HCT116 (cell line): ENCODE results near the gene MSMO1.

Experiments used
- CTCF ChIP-seq, 3 experiments: fragments of 200-600 bp in 1 of 3; sonication (generic) in 1 of 3; IDR thresholded peaks in 2 of 3; conservative IDR thresholded peaks in 1 of 3; 2 replicates each; pipeline ENCODE4 v1.5.1; 2012 to 2017; ENCODE audit warnings: low read depth in 2 of 3, low read length in 2 of 3, antibody characterized with exemption in 1 of 3, borderline replicate concordance in 1 of 3, control low read depth in 1 of 3, mild to moderate bottlenecking in 1 of 3, mixed read lengths in 1 of 3, mixed run types in 1 of 3, moderate library complexity in 1 of 3; ENCODE audit not compliant: insufficient read depth in 1 of 3
- EGR1 ChIP-seq: IDR thresholded peaks from 2 replicates; pipeline ENCODE4 v1.6.1; 2012; ENCODE audit warnings: low read depth
- FOSL1 ChIP-seq: IDR thresholded peaks from 2 replicates; pipeline ENCODE4 v1.6.1; 2012; ENCODE audit warnings: low read depth
- POLR2A ChIP-seq: IDR thresholded peaks from 2 replicates; pipeline ENCODE4 v1.7.0; 2011; ENCODE audit warnings: borderline replicate concordance; ENCODE audit not compliant: insufficient read depth, insufficient read length; ENCODE audit errors: extremely low read depth
- YY1 ChIP-seq: IDR thresholded peaks from 2 replicates; pipeline ENCODE4 v1.6.1; 2011; ENCODE audit warnings: low read length, low read depth, moderate library complexity, mild to moderate bottlenecking; ENCODE audit not compliant: insufficient replicate concordance; ENCODE audit errors: extremely low read depth
- ZNF274 ChIP-seq: fragments of 200-500 bp; sonication (Bioruptor generic); IDR thresholded peaks from 2 replicates; pipeline ENCODE4 v1.6.1; 2014; ENCODE audit warnings: mild to moderate bottlenecking, low read depth, low read length, inconsistent platforms

- TF ChIP-seq CTCF (IDR thresholded peaks at IDR 0.05 in 2 of 3, conservative IDR thresholded peaks at IDR 0.05 in 1 of 3; ENCODE audit: borderline replicate concordance in 1 of 3, insufficient read depth in 1 of 3, low read depth in 2 of 3, low read length in 2 of 3) (no peak), POLR2A (no peak), FOSL1 (no peak), YY1 (no peak), EGR1 (no peak), ZNF274 (no peak)
Measured at GRCh38 chr4:165288639-165289422, 38.6 kb upstream of the MSMO1 start.
